Measurements from ENCODE around the gene ARHGAP26.

Gene ARHGAP26

DNA sequence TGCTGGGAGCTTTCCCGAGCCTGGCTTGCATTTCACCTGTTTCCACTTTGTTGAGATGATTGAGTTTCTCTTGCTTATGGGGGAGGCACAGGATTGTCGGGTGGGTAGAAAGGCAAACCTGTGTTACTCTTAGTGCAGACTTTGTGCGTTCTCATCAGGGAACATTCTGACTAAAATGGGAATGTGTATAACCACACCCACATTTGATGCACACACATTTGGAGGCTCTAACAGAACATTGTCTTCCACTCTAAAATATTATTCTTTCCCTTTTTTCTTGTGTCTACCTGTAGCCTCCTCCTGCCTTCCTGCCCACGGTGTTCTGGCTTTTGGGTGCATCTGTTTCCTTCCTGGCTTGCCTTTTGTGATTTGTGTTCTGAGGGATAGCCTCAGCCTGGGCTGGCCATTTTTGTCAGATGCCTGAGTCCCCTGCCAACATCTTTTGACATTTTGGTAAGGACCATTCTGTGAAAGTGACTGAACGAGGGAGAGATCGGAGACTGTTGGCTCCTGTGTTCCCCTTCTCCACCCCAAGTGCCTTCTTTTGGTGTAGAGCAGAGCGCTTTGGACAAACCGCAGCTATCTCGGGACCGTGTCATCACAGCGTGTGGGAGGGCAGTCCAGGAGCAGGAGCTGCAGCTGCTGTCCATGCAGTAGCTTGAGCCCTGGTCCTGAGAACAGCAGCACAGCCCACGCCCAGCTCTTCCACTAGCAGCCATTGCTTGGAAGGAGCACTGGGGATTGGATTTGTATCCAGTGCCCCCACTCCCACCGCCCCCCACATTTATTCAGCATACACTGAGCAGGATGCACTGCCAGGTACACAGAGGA, 101.4 kb downstream of the ARHGAP26 start:
- peak overlapping the region; percentile 67 to 95 for H3K27ac ChIP-seq (ENCODE audit: low read depth in 2 of 2, low read length in 2 of 2)
- peaks cover 62 to 85% of the 10 kb centered on the region in 2 donors for H3K4me1 ChIP-seq (ENCODE audit: control insufficient read depth in 2 of 2, insufficient read depth in 2 of 2, low read length in 2 of 2)
- no peaks in the 10 kb centered on the region for H3K9me3 ChIP-seq (ENCODE audit: control insufficient read depth in 2 of 2, low read length in 2 of 2)
- peak overlapping the region in 1 of 2 donors; percentile 3 for H3K4me3 ChIP-seq (ENCODE audit: low read length in 2 of 2)
- H3K27me3 ChIP-seq (ENCODE audit: control insufficient read depth in 2 of 2, insufficient read depth in 2 of 2, low read length in 2 of 2) = no peaks in the 10 kb centered on the region
- no peaks in the 10 kb centered on the region for H3K36me3 ChIP-seq (ENCODE audit: control insufficient read depth in 2 of 2, insufficient read depth in 2 of 2, low read length in 2 of 2)
- H3K9ac ChIP-seq (ENCODE audit: low read depth in 1 of 2, low read length in 2 of 2) = peak overlapping the region; percentile 53 to 75

DNA sequence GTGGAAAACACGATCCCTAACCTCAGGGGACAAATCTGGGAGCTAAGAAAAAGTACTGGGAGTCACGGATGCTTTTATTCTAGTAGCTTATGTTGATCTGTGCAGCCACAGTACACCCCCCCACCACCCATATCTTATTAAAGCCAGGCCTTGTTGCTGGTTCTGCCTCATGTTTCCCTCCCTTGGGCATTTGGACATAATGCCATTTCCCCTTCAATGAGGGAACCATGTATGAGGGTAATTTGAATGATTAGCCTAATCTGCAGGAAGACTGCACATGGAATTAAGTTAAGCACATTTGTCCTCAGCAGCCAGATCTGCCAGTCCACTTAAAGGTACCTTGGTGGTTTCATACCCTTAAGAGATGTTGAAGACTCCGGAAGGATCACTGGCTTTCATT, 102.0 kb downstream of the ARHGAP26 start:
- H3K4me1 ChIP-seq (ENCODE audit: control insufficient read depth in 2 of 2, insufficient read depth in 2 of 2, low read length in 2 of 2) = peaks cover 62 to 79% of the 10 kb centered on the region in 2 donors
- H3K27ac ChIP-seq (ENCODE audit: low read depth in 2 of 2, low read length in 2 of 2) = peak overlapping the region; percentile 67 to 95

DNA sequence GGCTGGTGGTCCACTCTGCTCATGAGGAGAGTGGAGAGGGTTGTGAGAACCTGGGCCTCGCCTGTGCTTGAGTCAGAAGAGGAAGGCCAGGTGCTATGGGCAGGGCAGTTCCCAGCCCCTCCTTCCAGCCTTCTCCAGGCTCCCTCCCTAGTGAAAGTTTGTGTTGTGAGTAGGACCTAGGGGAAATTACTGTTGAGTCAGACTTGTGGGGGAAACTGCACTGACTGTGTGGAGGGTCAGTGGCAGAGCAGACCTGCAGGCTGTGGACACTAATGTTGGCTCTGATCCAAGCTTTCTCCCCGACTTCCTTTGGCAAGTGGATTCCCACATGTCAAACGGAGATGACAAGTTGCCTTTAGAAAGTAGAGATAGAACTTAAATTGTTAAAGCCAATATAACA, 102.6 kb downstream of the ARHGAP26 start:
- Histone ChIP-seq H3K4me1 (ENCODE audit: control insufficient read depth in 2 of 2, insufficient read depth in 2 of 2, low read length in 2 of 2) (peaks cover 58 to 74% of the 10 kb centered on the region in 2 donors), H3K27me3 (ENCODE audit: control insufficient read depth in 2 of 2, insufficient read depth in 2 of 2, low read length in 2 of 2) (no peaks in the 10 kb centered on the region), H3K9me3 (ENCODE audit: control insufficient read depth in 2 of 2, low read length in 2 of 2) (no peaks in the 10 kb centered on the region), H3K27ac (ENCODE audit: low read depth in 2 of 2, low read length in 2 of 2) (peak overlapping the region; percentile 67 to 95), H3K4me3 (ENCODE audit: low read length in 2 of 2) (no peak overlapping the region), H3K36me3 (ENCODE audit: control insufficient read depth in 2 of 2, insufficient read depth in 2 of 2, low read length in 2 of 2) (no peaks in the 10 kb centered on the region), H3K9ac (ENCODE audit: low read depth in 1 of 2, low read length in 2 of 2) (peak overlapping the region in 1 of 2 donors; percentile 75)

More for the DNA sequence above, 102.0 kb downstream of the ARHGAP26 start:
- Histone ChIP-seq H3K27me3 (ENCODE audit: control insufficient read depth in 2 of 2, insufficient read depth in 2 of 2, low read length in 2 of 2) (no peaks in the 10 kb centered on the region), H3K36me3 (ENCODE audit: control insufficient read depth in 2 of 2, insufficient read depth in 2 of 2, low read length in 2 of 2) (no peaks in the 10 kb centered on the region), H3K4me3 (ENCODE audit: low read length in 2 of 2) (no peak overlapping the region), H3K9ac (ENCODE audit: low read depth in 1 of 2, low read length in 2 of 2) (peak overlapping the region in 1 of 2 donors; percentile 75), H3K9me3 (ENCODE audit: control insufficient read depth in 2 of 2, low read length in 2 of 2) (no peaks in the 10 kb centered on the region)

- H3K4me3 ChIP-seq (ENCODE audit: low read length in 2 of 2) = no peak overlapping the region
- peak overlapping the region; percentile 71 to 80 for H3K27ac ChIP-seq (ENCODE audit: low read depth in 2 of 2, low read length in 2 of 2)
- peak overlapping the region in 1 of 2 donors; percentile 15 for H3K9ac ChIP-seq (ENCODE audit: low read depth in 1 of 2, low read length in 2 of 2)
- peaks cover 49 to 63% of the 10 kb centered on the region in 2 donors for H3K4me1 ChIP-seq (ENCODE audit: control insufficient read depth in 2 of 2, insufficient read depth in 2 of 2, low read length in 2 of 2)
- H3K9me3 ChIP-seq (ENCODE audit: control insufficient read depth in 2 of 2, low read length in 2 of 2) = no peaks in the 10 kb centered on the region
- no peaks in the 10 kb centered on the region for H3K27me3 ChIP-seq (ENCODE audit: control insufficient read depth in 2 of 2, insufficient read depth in 2 of 2, low read length in 2 of 2)
- H3K36me3 ChIP-seq (ENCODE audit: control insufficient read depth in 2 of 2, insufficient read depth in 2 of 2, low read length in 2 of 2) = no peaks in the 10 kb centered on the region
Observed at GRCh38 chr5:142873831-142874230, 103.7 kb downstream of the ARHGAP26 start.

GRCh38 chr5:142874540-142874939, 104.4 kb downstream of the ARHGAP26 start:
- Histone ChIP-seq H3K4me3 (ENCODE audit: low read length in 2 of 2) (peak overlapping the region in 1 of 2 donors; percentile 24), H3K36me3 (ENCODE audit: control insufficient read depth in 2 of 2, insufficient read depth in 2 of 2, low read length in 2 of 2) (no peaks in the 10 kb centered on the region), H3K4me1 (ENCODE audit: control insufficient read depth in 2 of 2, insufficient read depth in 2 of 2, low read length in 2 of 2) (peaks cover 44 to 60% of the 10 kb centered on the region in 2 donors), H3K27me3 (ENCODE audit: control insufficient read depth in 2 of 2, insufficient read depth in 2 of 2, low read length in 2 of 2) (no peaks in the 10 kb centered on the region), H3K9ac (ENCODE audit: low read depth in 1 of 2, low read length in 2 of 2) (peak overlapping the region; percentile 3 to 15), H3K9me3 (ENCODE audit: control insufficient read depth in 2 of 2, low read length in 2 of 2) (no peaks in the 10 kb centered on the region), H3K27ac (ENCODE audit: low read depth in 2 of 2, low read length in 2 of 2) (peak overlapping the region; percentile 71 to 80)

DNA sequence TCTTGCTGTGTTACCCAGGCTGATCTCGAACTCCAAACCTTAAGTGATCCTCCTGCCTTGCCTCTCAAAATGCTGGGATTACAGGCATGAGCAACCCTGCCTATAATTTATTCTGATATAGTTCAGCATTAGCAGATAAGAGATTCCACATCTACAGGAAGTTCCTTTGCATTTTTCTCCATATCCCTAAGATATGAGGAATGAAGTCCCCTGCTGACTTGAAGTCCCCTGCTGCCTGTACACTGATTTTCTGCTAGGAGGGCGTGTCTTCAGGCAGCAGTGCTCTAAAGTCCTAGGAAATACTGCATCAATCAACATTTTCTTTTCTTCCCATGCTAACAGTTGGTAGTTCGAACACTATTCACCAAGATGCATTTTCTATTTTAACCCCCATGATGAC, 105.8 kb downstream of the ARHGAP26 start:
- Histone ChIP-seq H3K4me1 (ENCODE audit: control insufficient read depth in 2 of 2, insufficient read depth in 2 of 2, low read length in 2 of 2) (peaks cover 35 to 46% of the 10 kb centered on the region in 2 donors), H3K9me3 (ENCODE audit: control insufficient read depth in 2 of 2, low read length in 2 of 2) (no peaks in the 10 kb centered on the region), H3K36me3 (ENCODE audit: control insufficient read depth in 2 of 2, insufficient read depth in 2 of 2, low read length in 2 of 2) (peaks cover 0 to 1% of the 10 kb centered on the region in 2 donors), H3K27me3 (ENCODE audit: control insufficient read depth in 2 of 2, insufficient read depth in 2 of 2, low read length in 2 of 2) (no peaks in the 10 kb centered on the region), H3K9ac (ENCODE audit: low read depth in 1 of 2, low read length in 2 of 2) (no peak overlapping the region), H3K27ac (ENCODE audit: low read depth in 2 of 2, low read length in 2 of 2) (peak overlapping the region; percentile 71 to 80), H3K4me3 (ENCODE audit: low read length in 2 of 2) (no peak overlapping the region)

DNA sequence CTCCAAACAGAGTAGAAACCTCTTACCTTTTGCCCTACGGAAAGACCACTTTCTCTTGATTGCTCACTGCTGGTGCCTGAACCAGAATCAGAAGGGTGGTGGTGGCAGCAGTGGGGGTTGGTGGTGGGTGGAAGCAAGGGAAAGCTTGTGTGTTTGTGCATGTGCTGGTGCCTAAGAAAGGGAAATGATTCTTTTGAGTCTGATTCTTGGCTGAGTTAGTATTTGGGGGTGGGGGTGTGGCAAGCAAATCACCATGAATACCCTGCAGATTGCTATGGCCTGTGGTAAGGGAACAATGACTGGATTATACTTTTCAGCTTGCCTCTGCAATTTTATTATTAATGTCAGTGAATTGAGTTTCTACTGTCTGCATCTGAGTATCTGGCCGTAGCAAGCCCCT, 106.6 kb downstream of the ARHGAP26 start:
- Histone ChIP-seq H3K27ac (ENCODE audit: low read depth in 2 of 2, low read length in 2 of 2) (no peak overlapping the region), H3K9ac (ENCODE audit: low read depth in 1 of 2, low read length in 2 of 2) (no peak overlapping the region), H3K36me3 (ENCODE audit: control insufficient read depth in 2 of 2, insufficient read depth in 2 of 2, low read length in 2 of 2) (peaks cover 0 to 6% of the 10 kb centered on the region in 2 donors), H3K4me3 (ENCODE audit: low read length in 2 of 2) (no peak overlapping the region), H3K27me3 (ENCODE audit: control insufficient read depth in 2 of 2, insufficient read depth in 2 of 2, low read length in 2 of 2) (no peaks in the 10 kb centered on the region), H3K4me1 (ENCODE audit: control insufficient read depth in 2 of 2, insufficient read depth in 2 of 2, low read length in 2 of 2) (peaks cover 28 to 38% of the 10 kb centered on the region in 2 donors), H3K9me3 (ENCODE audit: control insufficient read depth in 2 of 2, low read length in 2 of 2) (no peaks in the 10 kb centered on the region)

DNA sequence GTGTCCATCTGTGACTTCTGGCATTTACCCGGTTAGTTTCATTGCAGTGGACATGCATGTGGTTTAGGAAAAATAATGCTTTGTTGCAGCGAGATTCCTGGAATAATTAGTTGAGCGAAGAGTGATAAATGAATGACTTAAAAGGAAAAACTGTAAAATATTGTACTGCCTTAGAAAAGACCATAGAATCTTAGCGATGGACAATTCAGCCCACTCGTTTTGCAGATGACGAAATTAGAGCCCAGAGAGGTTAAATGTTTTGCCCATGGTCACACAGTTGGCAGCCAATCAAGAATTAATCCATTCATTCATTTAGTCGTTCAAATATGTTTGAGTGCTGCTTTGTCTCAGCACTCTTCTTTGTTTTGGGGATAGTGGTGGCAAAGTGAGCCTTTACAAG, 107.9 kb downstream of the ARHGAP26 start:
- no peaks in the 10 kb centered on the region for H3K27me3 ChIP-seq (ENCODE audit: control insufficient read depth in 2 of 2, insufficient read depth in 2 of 2, low read length in 2 of 2)

DNA sequence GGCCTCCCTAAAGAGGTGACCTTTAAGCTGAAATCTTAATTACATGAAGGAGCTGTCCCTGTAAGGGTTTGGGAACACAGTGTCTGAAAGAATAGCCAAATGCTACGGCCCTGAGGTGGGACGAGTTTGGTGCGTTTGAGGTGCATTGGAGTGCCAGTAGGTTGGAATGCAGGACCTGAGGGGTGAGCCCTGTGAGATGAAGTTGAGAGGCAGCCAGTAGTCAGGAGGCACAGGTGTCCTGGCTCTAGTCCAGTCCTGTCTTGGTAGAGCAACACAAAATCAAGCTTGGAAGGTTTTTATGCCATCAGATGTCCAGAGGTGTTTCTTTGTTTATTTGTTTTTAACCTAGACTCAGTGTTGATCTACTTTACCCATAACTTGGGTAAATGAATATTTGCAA, 108.5 kb downstream of the ARHGAP26 start:
- H3K4me1 ChIP-seq (ENCODE audit: control insufficient read depth in 2 of 2, insufficient read depth in 2 of 2, low read length in 2 of 2) = peaks cover 11 to 20% of the 10 kb centered on the region in 2 donors
- no peaks in the 10 kb centered on the region for H3K27me3 ChIP-seq (ENCODE audit: control insufficient read depth in 2 of 2, insufficient read depth in 2 of 2, low read length in 2 of 2)
- H3K4me3 ChIP-seq (ENCODE audit: low read length in 2 of 2) = no peak overlapping the region
- peaks cover 11 to 12% of the 10 kb centered on the region in 2 donors for H3K36me3 ChIP-seq (ENCODE audit: control insufficient read depth in 2 of 2, insufficient read depth in 2 of 2, low read length in 2 of 2)
- H3K9me3 ChIP-seq (ENCODE audit: control insufficient read depth in 2 of 2, low read length in 2 of 2) = no peaks in the 10 kb centered on the region
- no peak overlapping the region for H3K27ac ChIP-seq (ENCODE audit: low read depth in 2 of 2, low read length in 2 of 2)
- no peak overlapping the region for H3K9ac ChIP-seq (ENCODE audit: low read depth in 1 of 2, low read length in 2 of 2)

More for the DNA sequence above, 107.9 kb downstream of the ARHGAP26 start:
- Histone ChIP-seq H3K9me3 (ENCODE audit: control insufficient read depth in 2 of 2, low read length in 2 of 2) (no peaks in the 10 kb centered on the region), H3K4me3 (ENCODE audit: low read length in 2 of 2) (no peak overlapping the region), H3K27ac (ENCODE audit: low read depth in 2 of 2, low read length in 2 of 2) (no peak overlapping the region), H3K36me3 (ENCODE audit: control insufficient read depth in 2 of 2, insufficient read depth in 2 of 2, low read length in 2 of 2) (peaks cover 8 to 10% of the 10 kb centered on the region in 2 donors), H3K9ac (ENCODE audit: low read depth in 1 of 2, low read length in 2 of 2) (no peak overlapping the region), H3K4me1 (ENCODE audit: control insufficient read depth in 2 of 2, insufficient read depth in 2 of 2, low read length in 2 of 2) (peaks cover 16 to 25% of the 10 kb centered on the region in 2 donors)

GRCh38 chr5:142881076-142881783, 111.1 kb downstream of the ARHGAP26 start:
- Histone ChIP-seq H3K9ac (ENCODE audit: low read depth in 1 of 2, low read length in 2 of 2) (no peak overlapping the region), H3K27ac (ENCODE audit: low read depth in 2 of 2, low read length in 2 of 2) (no peak overlapping the region), H3K36me3 (ENCODE audit: control insufficient read depth in 2 of 2, insufficient read depth in 2 of 2, low read length in 2 of 2) (peaks cover 13 to 19% of the 10 kb centered on the region in 2 donors), H3K27me3 (ENCODE audit: control insufficient read depth in 2 of 2, insufficient read depth in 2 of 2, low read length in 2 of 2) (no peaks in the 10 kb centered on the region), H3K4me1 (ENCODE audit: control insufficient read depth in 2 of 2, insufficient read depth in 2 of 2, low read length in 2 of 2) (no peaks in the 10 kb centered on the region), H3K9me3 (ENCODE audit: control insufficient read depth in 2 of 2, low read length in 2 of 2) (no peaks in the 10 kb centered on the region), H3K4me3 (ENCODE audit: low read length in 2 of 2) (no peak overlapping the region)

All from mucosa of rectum (tissue), 2 donors.